Panc1 (cell line): ENCODE measurements around the gene GRM7.

Source experiments
- CTCF ChIP-seq: fragments of 450-650 bp; IDR thresholded peaks from 2 replicates; pipeline ENCODE4 v1.5.1; 2017; ENCODE audit warnings: mild to moderate bottlenecking
- POLR2AphosphoS5 ChIP-seq: IDR thresholded peaks from 2 replicates; pipeline ENCODE4 v1.6.1; 2012; ENCODE audit warnings: mild to moderate bottlenecking, low read depth, low read length, moderate library complexity
- REST ChIP-seq, 2 experiments: IDR thresholded peaks; 2 replicates each; pipeline ENCODE4 v1.6.1; 2011 to 2012; ENCODE audit warnings: low read depth in 2 of 2, control low read depth in 1 of 2, low read length in 1 of 2, mild to moderate bottlenecking in 1 of 2, moderate library complexity in 1 of 2; ENCODE audit not compliant: insufficient read depth in 1 of 2
- SIN3A ChIP-seq: IDR thresholded peaks from 2 replicates; pipeline ENCODE4 v1.6.1; 2012; ENCODE audit warnings: low read depth, mild to moderate bottlenecking, low read length, moderate library complexity, borderline replicate concordance; ENCODE audit not compliant: insufficient read depth
- TCF7L2 ChIP-seq: IDR thresholded peaks from 2 replicates; pipeline ENCODE4 v1.6.1; 2011; ENCODE audit warnings: mild to moderate bottlenecking, low read depth, low read length, inconsistent platforms

- TF ChIP-seq CTCF (no peak), POLR2AphosphoS5 (no peak), SIN3A (no peak), REST (IDR thresholded peaks at IDR 0.05; ENCODE audit: insufficient read depth in 1 of 2, low read depth in 2 of 2, low read length in 1 of 2) (no peak), TCF7L2 (no peak)
Measured at GRCh38 chr3:7285505-7285904, 424.6 kb downstream of the GRM7 start.
